GM18519 (cell line): Measurements from ENCODE around the gene MYO3A.

Experiments
- ATAC-seq: cut with Tn5 transposase; IDR thresholded peaks from one replicate; pipeline ENCODE4 v1.9.1; 2021; ENCODE audit warnings: mild to moderate bottlenecking, moderate library complexity; ENCODE audit not compliant: unreplicated experiment, low FRiP score

The MYO3A gene

GRCh38 chr10:26211781-26212444 is 277.9 kb downstream of the MYO3A start:
- no peak for ATAC-seq

GRCh38 chr10:26212511-26212910 is 278.5 kb downstream of the MYO3A start:
- ATAC-seq = no peak

GRCh38 chr10:26213157-26213800 is 279.2 kb downstream of the MYO3A start:
- ATAC-seq = no peak

- ATAC-seq = no peak
Observed at GRCh38 chr10:26214004-26214403, 280.0 kb downstream of the MYO3A start.

- ATAC-seq = no peak
Observed at GRCh38 chr10:26214551-26215395, 280.7 kb downstream of the MYO3A start.

GRCh38 chr10:26215396-26215934 is 281.4 kb downstream of the MYO3A start:
- ATAC-seq = no peak

GRCh38 chr10:26215935-26216584 is 282.0 kb downstream of the MYO3A start:
- ATAC-seq = no peak

- no peak for ATAC-seq
Observed at GRCh38 chr10:26216585-26217395, 282.8 kb downstream of the MYO3A start, which contains the start of gene GAD2. Gene GAD2, plus strand, starts transcription at chr10:26216774. Its CDS starts 36 bp downstream, at chr10:26216810.

GRCh38 chr10:26217396-26218086 is 283.5 kb downstream of the MYO3A start:
- no peak for ATAC-seq

- no peak for ATAC-seq
Observed at GRCh38 chr10:26219676-26220075, 285.6 kb downstream of the MYO3A start.

GRCh38 chr10:26220901-26221300 is 286.9 kb downstream of the MYO3A start:
- ATAC-seq = no peak

- ATAC-seq = no peak
Observed at GRCh38 chr10:26221541-26221940, 287.5 kb downstream of the MYO3A start.

GRCh38 chr10:26222563-26222962 is 288.5 kb downstream of the MYO3A start:
- ATAC-seq = no peak

- ATAC-seq = no peak
Observed at GRCh38 chr10:26225322-26225721, 291.3 kb downstream of the MYO3A start.

GRCh38 chr10:26227786-26228185 is 293.8 kb downstream of the MYO3A start:
- ATAC-seq = no peak

- ATAC-seq = no peak
Observed at GRCh38 chr10:26232174-26232573, 298.1 kb downstream of the MYO3A start.

- no peak for ATAC-seq
Observed at GRCh38 chr10:26235761-26236160, 301.7 kb downstream of the MYO3A start.

- ATAC-seq = no peak
Observed at GRCh38 chr10:26238378-26238777, 304.3 kb downstream of the MYO3A start.

GRCh38 chr10:26242706-26243350 is 308.8 kb downstream of the MYO3A start:
- ATAC-seq = no peak
